ENCODE results near the gene TMEM238. TPM values are rescaled to one million over a fixed set of nuclear protein-coding genes. Genes with fewer than 3 reads are reported as not detected.

The TMEM238 gene
- total RNA-seq, 1 donor from 2014 or later = 21.4 TPM

DNA sequence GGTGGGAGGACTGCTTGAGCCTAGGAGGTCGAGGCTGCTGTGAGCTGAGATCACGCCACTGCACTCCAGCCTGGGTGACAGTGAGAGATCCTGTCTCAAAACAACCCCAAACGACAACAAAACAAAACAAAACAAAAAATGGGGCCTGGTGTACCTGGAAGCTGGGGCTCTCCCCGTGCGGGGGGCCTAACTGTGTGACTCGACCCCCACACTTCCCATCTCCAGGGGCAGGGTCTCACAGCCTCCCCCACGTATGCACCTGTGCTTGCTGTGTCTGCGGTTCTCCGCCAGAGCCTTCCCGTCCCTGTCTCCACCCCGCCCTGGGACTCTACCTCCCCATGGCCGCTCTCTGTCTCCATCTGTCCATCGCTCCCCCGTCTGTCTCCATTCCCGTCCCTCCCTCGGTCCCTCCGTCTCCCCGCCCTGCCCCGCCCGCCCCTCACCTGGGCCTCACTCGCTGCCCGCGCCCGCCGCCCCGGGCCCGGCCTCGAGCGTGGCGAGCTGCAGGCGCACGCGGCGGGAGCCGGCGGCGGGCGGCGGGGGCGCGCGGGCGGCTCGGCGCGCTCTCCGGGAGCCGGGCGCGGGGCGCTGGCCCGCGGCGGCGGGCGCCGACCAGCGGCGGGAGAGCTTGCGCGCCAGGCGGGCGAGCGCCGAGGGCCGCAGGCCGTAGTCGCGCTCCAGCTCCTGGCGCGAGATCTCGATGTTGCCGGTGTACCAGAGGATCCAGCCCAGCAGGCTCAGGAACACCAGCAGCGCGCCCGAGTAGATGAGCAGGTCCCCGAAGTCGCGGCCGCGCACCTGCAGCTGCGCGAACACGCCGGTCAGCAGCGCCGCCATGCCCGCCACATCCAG, 587 bp downstream of the TMEM238 start:
- TF ChIP-seq, protein P1, sequence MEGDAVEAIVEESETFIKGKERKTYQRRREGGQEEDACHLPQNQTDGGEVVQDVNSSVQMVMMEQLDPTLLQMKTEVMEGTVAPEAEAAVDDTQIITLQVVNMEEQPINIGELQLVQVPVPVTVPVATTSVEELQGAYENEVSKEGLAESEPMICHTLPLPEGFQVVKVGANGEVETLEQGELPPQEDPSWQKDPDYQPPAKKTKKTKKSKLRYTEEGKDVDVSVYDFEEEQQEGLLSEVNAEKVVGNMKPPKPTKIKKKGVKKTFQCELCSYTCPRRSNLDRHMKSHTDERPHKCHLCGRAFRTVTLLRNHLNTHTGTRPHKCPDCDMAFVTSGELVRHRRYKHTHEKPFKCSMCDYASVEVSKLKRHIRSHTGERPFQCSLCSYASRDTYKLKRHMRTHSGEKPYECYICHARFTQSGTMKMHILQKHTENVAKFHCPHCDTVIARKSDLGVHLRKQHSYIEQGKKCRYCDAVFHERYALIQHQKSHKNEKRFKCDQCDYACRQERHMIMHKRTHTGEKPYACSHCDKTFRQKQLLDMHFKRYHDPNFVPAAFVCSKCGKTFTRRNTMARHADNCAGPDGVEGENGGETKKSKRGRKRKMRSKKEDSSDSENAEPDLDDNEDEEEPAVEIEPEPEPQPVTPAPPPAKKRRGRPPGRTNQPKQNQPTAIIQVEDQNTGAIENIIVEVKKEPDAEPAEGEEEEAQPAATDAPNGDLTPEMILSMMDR (conservative IDR thresholded peaks at IDR 0.05; ENCODE audit: low read depth, low read length) = no peak
- no peak for DNase-seq (ENCODE audit: low read depth)

DNA sequence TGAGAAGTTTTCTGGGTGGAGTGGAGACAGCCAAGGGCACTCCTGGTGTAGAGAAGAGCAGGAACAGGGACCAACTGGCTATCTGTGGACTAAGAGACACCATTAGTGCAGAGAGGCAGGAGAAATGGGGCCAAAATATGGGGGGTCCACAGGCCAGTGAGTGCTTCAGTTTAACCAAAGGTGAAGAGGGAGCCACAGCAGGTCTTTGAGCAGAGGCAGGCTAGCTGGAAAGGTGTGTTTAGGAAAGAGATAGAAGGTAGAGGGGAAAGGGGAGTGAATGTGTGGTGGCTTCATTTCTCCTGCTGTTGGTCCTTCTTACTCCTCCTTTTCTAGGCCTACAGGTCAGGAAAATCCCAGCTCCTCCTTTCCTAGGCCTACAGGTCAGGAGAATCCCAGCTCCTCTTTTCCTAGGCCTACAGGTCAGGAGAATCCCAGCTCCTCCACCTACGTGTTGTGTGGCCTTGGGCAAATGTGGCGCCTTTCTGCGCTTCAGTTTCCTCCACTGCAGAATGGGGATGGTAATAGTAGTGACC, 1.5 kb downstream of the TMEM238 start:
- TF ChIP-seq, protein P1 (conservative IDR thresholded peaks at IDR 0.05; ENCODE audit: low read depth, low read length) = no peak
- no peak for DNase-seq (ENCODE audit: low read depth)
- no peak overlapping the region for H3K4me3 ChIP-seq (ENCODE audit: low read depth, low read length)

More for the DNA sequence above, 587 bp downstream of the TMEM238 start:
- H3K4me3 ChIP-seq (ENCODE audit: low read depth, low read length) = peak overlapping the region; percentile 99

DNA sequence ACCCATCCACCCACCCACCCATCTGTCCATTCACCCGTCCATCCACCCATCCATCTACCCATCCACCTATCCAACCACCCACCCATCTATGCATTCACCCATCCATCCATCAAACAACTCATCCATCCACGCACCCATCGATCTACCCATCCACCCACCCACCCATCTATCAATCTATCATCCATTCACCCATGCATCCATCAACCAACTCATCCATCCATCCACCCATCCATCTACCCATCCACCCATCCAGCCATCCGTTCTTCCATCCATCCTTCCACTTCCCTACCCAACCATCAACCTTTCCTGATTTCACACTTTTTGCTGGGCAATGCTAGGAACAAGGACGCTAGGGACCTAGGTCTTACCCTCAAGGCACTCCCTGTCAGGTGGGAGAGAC, 2.1 kb downstream of the TMEM238 start:
- TF ChIP-seq, protein P1 (conservative IDR thresholded peaks at IDR 0.05; ENCODE audit: low read depth, low read length) = no peak
- DNase-seq (ENCODE audit: low read depth) = no peak
- H3K4me3 ChIP-seq (ENCODE audit: low read depth, low read length) = no peak overlapping the region

DNA sequence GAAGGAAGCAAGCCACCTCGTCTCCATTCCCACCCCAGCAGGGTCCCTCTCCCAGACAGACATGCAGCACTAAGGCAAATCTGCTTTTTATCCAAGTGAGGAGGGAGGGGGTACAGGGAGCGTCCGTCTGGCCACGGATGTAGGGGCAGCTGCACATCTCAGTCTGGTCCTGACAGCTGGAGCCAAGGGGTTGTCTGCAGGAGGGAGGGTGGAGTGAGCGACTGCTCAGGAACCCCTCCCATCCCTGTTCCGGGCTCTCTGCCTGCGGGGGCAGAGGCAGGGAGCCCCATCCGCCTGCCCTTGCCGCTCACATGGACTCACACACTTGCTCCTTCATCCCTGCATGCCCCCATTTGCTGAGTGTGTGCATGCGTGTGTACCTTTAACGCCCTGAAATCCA, 4.9 kb downstream of the TMEM238 start:
- TF ChIP-seq, protein P1 (conservative IDR thresholded peaks at IDR 0.05; ENCODE audit: low read depth, low read length) = no peak
- no peak overlapping the region for H3K4me3 ChIP-seq (ENCODE audit: low read depth, low read length)
- DNase-seq (ENCODE audit: low read depth) = no peak

DNA sequence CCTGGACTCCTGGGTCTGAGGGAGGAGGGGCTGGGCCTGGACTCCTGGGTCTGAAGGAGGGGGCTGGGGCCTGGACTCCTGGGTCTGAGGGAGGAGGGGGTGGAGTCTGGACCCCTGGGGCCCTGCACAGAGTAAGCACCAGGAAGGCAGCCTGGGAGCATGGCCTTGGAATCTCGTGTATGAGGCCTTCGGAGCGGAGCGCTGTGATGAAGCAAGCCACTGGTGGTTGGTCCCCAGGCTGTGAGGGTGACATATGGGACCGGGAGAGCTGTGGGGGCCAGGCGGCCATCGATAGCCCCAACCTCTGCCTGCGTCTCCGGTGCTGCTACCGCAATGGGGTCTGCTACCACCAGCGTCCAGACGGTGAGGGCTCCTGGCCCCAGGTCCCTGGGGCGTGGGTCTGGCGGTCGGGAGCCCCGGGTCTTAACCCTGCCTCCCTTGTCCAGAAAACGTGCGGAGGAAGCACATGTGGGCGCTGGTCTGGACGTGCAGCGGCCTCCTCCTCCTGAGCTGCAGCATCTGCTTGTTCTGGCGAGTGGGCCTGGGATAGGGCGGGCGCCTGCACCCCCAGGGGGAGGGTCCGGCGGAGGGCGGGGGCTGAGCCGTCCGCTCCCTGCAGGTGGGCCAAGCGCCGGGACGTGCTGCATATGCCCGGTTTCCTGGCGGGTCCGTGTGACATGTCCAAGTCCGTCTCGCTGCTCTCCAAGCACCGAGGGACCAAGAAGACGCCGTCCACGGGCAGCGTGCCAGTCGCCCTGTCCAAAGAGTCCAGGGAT, 6.5 kb downstream of the TMEM238 start:
- DNase-seq (ENCODE audit: low read depth) = no peak
- TF ChIP-seq, protein P1 (conservative IDR thresholded peaks at IDR 0.05; ENCODE audit: low read depth, low read length) = no peak
- no peak overlapping the region for H3K4me3 ChIP-seq (ENCODE audit: low read depth, low read length)

DNA sequence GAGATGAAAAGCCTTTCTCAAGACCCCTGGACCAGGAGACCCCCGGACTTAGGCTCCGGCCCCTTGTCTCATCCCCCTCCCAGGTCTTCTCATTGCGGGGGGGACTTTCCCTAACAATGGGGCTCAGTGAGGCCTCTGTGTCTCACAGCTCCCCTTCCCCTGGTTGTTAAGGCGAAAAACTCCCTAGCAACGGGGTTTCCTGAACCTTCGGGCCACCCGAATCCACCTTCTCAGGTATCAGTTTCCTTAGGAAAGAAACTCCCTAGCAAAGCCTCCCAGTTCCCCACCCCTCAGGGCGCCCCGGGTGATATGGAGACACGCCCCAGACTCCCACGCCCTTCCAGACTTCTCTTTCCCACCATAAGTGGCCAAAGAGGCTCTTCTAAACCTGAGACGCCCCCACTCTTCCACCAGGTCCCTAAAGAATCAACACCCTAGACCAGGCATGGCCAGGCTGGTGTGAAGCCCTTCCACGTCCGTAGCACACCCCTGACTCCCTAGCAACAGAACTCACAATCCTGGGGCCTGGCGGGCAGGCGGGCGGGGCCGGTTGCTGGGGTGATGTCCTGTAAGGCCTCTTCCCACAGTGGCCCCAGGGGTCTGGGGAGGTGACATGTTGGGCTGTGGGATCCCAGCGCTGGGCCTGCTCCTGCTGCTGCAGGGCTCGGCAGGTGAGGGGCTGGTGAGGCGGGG, 7.7 kb downstream of the TMEM238 start, which contains the start of gene TMEM190:
Gene TMEM190 (plus strand): TSS at position 586 of the 693 bp plus-strand sequence. CDS start 28 bp downstream, at position 614.
- DNase-seq (ENCODE audit: low read depth) = no peak
- no peak within 1 kb of the TSS for H3K4me3 ChIP-seq (ENCODE audit: low read depth, low read length)
- TF ChIP-seq, protein P1 (conservative IDR thresholded peaks at IDR 0.05; ENCODE audit: low read depth, low read length) = no peak

Data from epithelial cell of proximal tubule (primary cell).